HFFc6 (cell line): ENCODE measurements around the gene RHOD. TPM values are rescaled to one million over a fixed set of nuclear protein-coding genes. Genes with fewer than 3 reads are reported as not detected.

ENCODE experiments used
- DNase-seq: peaks from one replicate; pipeline ENCODE4 v3.0.0-alpha.2; 2018
- H3K27ac Mint-ChIP-seq: 2 replicates; pipeline ENCODE4 v1.8.0; 2020; ENCODE audit warnings: mild to moderate bottlenecking, mixed read lengths
- H3K27me3 Mint-ChIP-seq: 2 replicates; pipeline ENCODE4 v1.8.0; 2021; ENCODE audit warnings: mild to moderate bottlenecking, moderate library complexity, mixed read lengths; ENCODE audit not compliant: insufficient read depth
- H3K36me3 Mint-ChIP-seq: 2 replicates; pipeline ENCODE4 v1.8.0; 2021; ENCODE audit warnings: low read depth, mixed read lengths
- H3K4me1 Mint-ChIP-seq: 2 replicates; pipeline ENCODE4 v1.8.0; 2020; ENCODE audit warnings: low read depth, mixed read lengths
- H3K4me3 Mint-ChIP-seq: 2 replicates; pipeline ENCODE4 v1.8.0; 2020; ENCODE audit warnings: mild to moderate bottlenecking, moderate library complexity, mixed read lengths
- H3K9me3 Mint-ChIP-seq: 2 replicates; pipeline ENCODE4 v1.8.0; 2020; ENCODE audit warnings: mild to moderate bottlenecking, mixed read lengths
- CTCF ChIP-seq: fragments of 200-600 bp; sonication (generic); IDR thresholded peaks from 2 replicates; pipeline ENCODE4 v1.5.0; 2021; ENCODE audit warnings: antibody characterized with exemption, mild to moderate bottlenecking
- total RNA-seq, 6 experiments: library from RNA; stranded (reverse); fragmentation: NEBNext Ultra II Directional; extraction: Animal tissue kit (Norgen Biotek cat#: 25700); gene quantifications; 2 replicates in 1 of 6; 3 replicates in 5 of 6; pipeline ENCODE4 v1.2.3, GENCODE V29; 2021

The RHOD gene
- total RNA-seq, 6 experiments from 2014 or later, result 5.2 to 17.8 (median 6.1) TPM

- no peak for TF ChIP-seq CTCF
Observed at GRCh38 chr11:67076202-67076601, 19.6 kb downstream of the RHOD start.

GRCh38 chr11:67079065-67079705 lies 22.5 kb downstream of the RHOD start:
- no peak overlapping the region for H3K4me3 Mint-ChIP-seq
- no peak for DNase-seq
- no peak for TF ChIP-seq CTCF
- H3K9me3 Mint-ChIP-seq, result no peaks in the 10 kb centered on the region
- peaks cover 20% of the 10 kb centered on the region for H3K4me1 Mint-ChIP-seq
- no peak overlapping the region for H3K27ac Mint-ChIP-seq
- peaks cover 7% of the 10 kb centered on the region for H3K27me3 Mint-ChIP-seq
- H3K36me3 Mint-ChIP-seq, result no peaks in the 10 kb centered on the region

More at GRCh38 chr11:67076202-67076601, 19.6 kb downstream of the RHOD start:
- Mint-ChIP-seq H3K9me3 (no peaks in the 10 kb centered on the region), H3K27me3 (peaks cover 7% of the 10 kb centered on the region), H3K27ac (no peak overlapping the region), H3K4me3 (no peak overlapping the region), H3K4me1 (peaks cover 13% of the 10 kb centered on the region), H3K36me3 (no peaks in the 10 kb centered on the region)
- DNase-seq, result no peak

GRCh38 chr11:67082071-67082791 lies 25.6 kb downstream of the RHOD start:
- H3K27me3 Mint-ChIP-seq, result peaks cover 5% of the 10 kb centered on the region
- no peaks in the 10 kb centered on the region for H3K9me3 Mint-ChIP-seq
- DNase-seq, result no peak
- TF ChIP-seq CTCF, result no peak
- H3K27ac Mint-ChIP-seq, result no peak overlapping the region
- no peak overlapping the region; the same call in 1 of the 2 replicates for H3K4me3 Mint-ChIP-seq
- H3K4me1 Mint-ChIP-seq, result peaks cover 20% of the 10 kb centered on the region
- H3K36me3 Mint-ChIP-seq, result no peaks in the 10 kb centered on the region

DNA sequence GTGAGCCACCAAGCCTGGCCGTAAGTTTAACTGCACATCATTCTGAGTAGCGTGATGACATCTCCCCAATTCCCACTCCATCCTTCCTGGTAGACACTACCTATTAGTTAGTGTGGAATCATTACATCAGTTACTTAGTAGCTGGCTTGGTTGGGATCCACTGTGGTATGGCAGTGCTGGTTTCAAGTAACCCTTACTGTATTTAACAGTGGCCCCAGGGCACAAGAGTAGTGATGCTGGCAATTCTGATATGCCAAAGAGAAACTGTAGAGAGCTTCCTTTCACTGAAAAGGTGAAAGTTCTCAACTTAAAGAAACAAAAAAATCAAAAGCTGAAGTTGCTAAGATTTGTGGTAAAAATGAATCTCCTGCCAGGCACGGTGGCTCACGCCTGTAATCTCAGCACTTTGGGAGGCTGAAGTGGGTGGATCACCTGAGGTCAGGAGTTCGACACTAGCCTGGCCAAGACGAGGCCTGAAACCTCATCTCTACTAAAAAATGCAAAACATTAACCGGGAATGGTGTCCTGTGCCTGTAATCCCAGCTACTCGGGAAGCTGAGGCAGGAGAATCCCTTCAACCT lies 27.2 kb downstream of the RHOD start:
- Mint-ChIP-seq H3K4me3 (no peak overlapping the region), H3K4me1 (peaks cover 12% of the 10 kb centered on the region), H3K27me3 (peaks cover 2% of the 10 kb centered on the region; the same call in 1 of the 2 replicates), H3K27ac (no peak overlapping the region), H3K9me3 (no peaks in the 10 kb centered on the region), H3K36me3 (no peaks in the 10 kb centered on the region)
- no peak for DNase-seq
- no peak for TF ChIP-seq CTCF

GRCh38 chr11:67085617-67086016 lies 29.0 kb downstream of the RHOD start:
- no peaks in the 10 kb centered on the region for H3K36me3 Mint-ChIP-seq
- no peak for TF ChIP-seq CTCF
- H3K27me3 Mint-ChIP-seq, result peaks cover 2% of the 10 kb centered on the region
- no peak overlapping the region for H3K4me3 Mint-ChIP-seq
- H3K9me3 Mint-ChIP-seq, result no peaks in the 10 kb centered on the region
- no peak for DNase-seq
- no peak overlapping the region for H3K27ac Mint-ChIP-seq
- H3K4me1 Mint-ChIP-seq, result peaks cover 7% of the 10 kb centered on the region
